Karpas-422 (cell line): ENCODE data around the gene CAPN3. TPM values are rescaled to one million over a fixed set of nuclear protein-coding genes. Genes with fewer than 3 reads are reported as not detected.
"Not testable (repeated sequence)": the region's sequence is repeated elsewhere in the genome, so short reads cannot be mapped to it uniquely, and the experiment has no call there.

Experiments
- DNase-seq: peaks from one replicate; pipeline ENCODE4 v3.0.0-alpha.2; 2015
- H2AFZ ChIP-seq: fragments of 200-600 bp; sonication (generic); 2 replicates; pipeline ENCODE4 v1.6.1; 2014; ENCODE audit warnings: antibody characterized with exemption, low read length, mixed read lengths
- H3K27ac ChIP-seq: fragments of 200-600 bp; sonication (generic); 2 replicates; pipeline ENCODE4 v1.5.1; 2014; ENCODE audit warnings: mild to moderate bottlenecking, low read length, moderate library complexity
- H3K27me3 ChIP-seq: fragments of 200-600 bp; sonication (generic); 2 replicates; pipeline ENCODE4 v1.6.1; 2014; ENCODE audit warnings: low read length, mixed read lengths
- H3K36me3 ChIP-seq: fragments of 200-600 bp; sonication (generic); 2 replicates; pipeline ENCODE4 v1.6.1; 2014; ENCODE audit warnings: low read length, mixed read lengths; ENCODE audit not compliant: insufficient read depth
- H3K4me1 ChIP-seq: fragments of 200-600 bp; sonication (generic); 2 replicates; pipeline ENCODE4 v1.6.1; 2014; ENCODE audit warnings: mild to moderate bottlenecking, low read length, mixed read lengths
- H3K4me2 ChIP-seq: fragments of 200-600 bp; sonication (generic); 2 replicates; pipeline ENCODE4 v1.6.1; 2014; ENCODE audit warnings: low read length, low read depth, mild to moderate bottlenecking; ENCODE audit not compliant: poor library complexity, severe bottlenecking
- H3K4me3 ChIP-seq: fragments of 200-600 bp; sonication (generic); 2 replicates; pipeline ENCODE4 v1.5.1; 2014; ENCODE audit warnings: mild to moderate bottlenecking, antibody characterized with exemption, low read length, mixed read lengths
- H3K79me2 ChIP-seq: fragments of 200-600 bp; sonication (generic); 2 replicates; pipeline ENCODE4 v1.6.1; 2014; ENCODE audit warnings: mild to moderate bottlenecking, low read length, mixed read lengths
- H3K9ac ChIP-seq: fragments of 200-600 bp; sonication (generic); 2 replicates; pipeline ENCODE4 v1.6.0; 2014; ENCODE audit warnings: low read length
- H3K9me2 ChIP-seq: fragments of 200-600 bp; sonication (generic), shearing (Covaris generic); replicated peaks from 2 replicates; pipeline ENCODE4 v1.6.0; 2014; ENCODE audit warnings: mild to moderate bottlenecking, low read length, moderate library complexity; ENCODE audit not compliant: insufficient read depth
- H3K9me3 ChIP-seq: fragments of 300-700, 200-600 bp; sonication (generic); 2 replicates; pipeline ENCODE4 v1.6.1; 2014; ENCODE audit warnings: low read length, mixed read lengths
- H4K20me1 ChIP-seq: fragments of 200-600 bp; sonication (generic); 2 replicates; pipeline ENCODE4 v1.6.1; 2014; ENCODE audit warnings: mild to moderate bottlenecking, antibody characterized with exemption, low read length, low read depth; ENCODE audit not compliant: insufficient read depth
- total RNA-seq: library from RNA; depleted of rRNA; stranded (reverse); fragments of >200 nt; shearing (Covaris generic); gene quantifications from 2 replicates; pipeline ENCODE4 v1.2.3, GENCODE V29; 2014; ENCODE audit warnings: low replicate concordance

The CAPN3 gene
- total RNA-seq, 1 experiment from 2014 or later = 8.8 TPM

- Histone ChIP-seq H3K27ac (no peak overlapping the region), H4K20me1 (no peaks in the 10 kb centered on the region), H3K79me2 (no peaks in the 10 kb centered on the region), H2AFZ (no peak overlapping the region), H3K4me2 (no peak overlapping the region), H3K9me3 (peaks cover 4% of the 10 kb centered on the region), H3K4me1 (no peaks in the 10 kb centered on the region), H3K4me3 (no peak overlapping the region), H3K9me2 (no peaks in the 10 kb centered on the region), H3K9ac (no peak overlapping the region), H3K27me3 (no peaks in the 10 kb centered on the region), H3K36me3 (peaks cover 6% of the 10 kb centered on the region)
- DNase-seq = no peak
Observed at GRCh38 chr15:42329992-42330391, 29.3 kb upstream of the CAPN3 start.

- Histone ChIP-seq H3K4me1 (no peaks in the 10 kb centered on the region), H3K79me2 (no peaks in the 10 kb centered on the region), H3K9me3 (peaks cover 13% of the 10 kb centered on the region), H3K4me2 (no peak overlapping the region), H3K4me3 (no peak overlapping the region), H3K36me3 (peaks cover 6% of the 10 kb centered on the region), H2AFZ (no peak overlapping the region), H3K9ac (no peak overlapping the region), H3K27ac (no peak overlapping the region), H3K27me3 (no peaks in the 10 kb centered on the region), H3K9me2 (no peaks in the 10 kb centered on the region), H4K20me1 (no peaks in the 10 kb centered on the region)
- no peak for DNase-seq
Observed at GRCh38 chr15:42331235-42331634, 28.1 kb upstream of the CAPN3 start.

DNA sequence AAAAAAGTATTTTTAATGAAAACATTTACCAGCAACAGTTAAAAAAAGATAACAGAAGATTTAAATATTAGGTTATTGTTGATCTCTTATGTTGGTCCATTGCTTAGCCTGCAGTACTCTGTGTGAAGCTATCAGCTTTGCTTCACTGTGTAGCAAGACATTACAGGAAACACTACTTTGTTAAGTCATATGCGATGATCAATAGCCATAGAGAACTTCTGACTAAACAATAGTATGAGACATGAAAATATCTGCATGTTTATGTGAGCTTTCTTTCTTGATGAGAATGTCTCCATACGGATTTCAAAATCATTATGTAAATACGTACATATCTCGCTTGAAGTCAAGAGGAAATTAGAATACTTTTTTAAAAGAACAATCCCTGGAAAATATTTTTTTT lies 27.0 kb upstream of the CAPN3 start:
- H3K36me3 ChIP-seq = peaks cover 6% of the 10 kb centered on the region
- peaks cover 15% of the 10 kb centered on the region for H3K9me3 ChIP-seq
- no peaks in the 10 kb centered on the region for H3K27me3 ChIP-seq
- H4K20me1 ChIP-seq = no peaks in the 10 kb centered on the region
- no peaks in the 10 kb centered on the region for H3K4me1 ChIP-seq
- no peak overlapping the region for H3K4me3 ChIP-seq
- DNase-seq = no peak
- no peak overlapping the region for H3K27ac ChIP-seq
- H3K9me2 ChIP-seq = no peaks in the 10 kb centered on the region
- no peak overlapping the region for H3K9ac ChIP-seq
- H2AFZ ChIP-seq = no peak overlapping the region
- no peak overlapping the region for H3K4me2 ChIP-seq
- H3K79me2 ChIP-seq = no peaks in the 10 kb centered on the region

- no peak overlapping the region for H3K9ac ChIP-seq
- H4K20me1 ChIP-seq = no peaks in the 10 kb centered on the region
- no peak overlapping the region for H3K4me2 ChIP-seq
- no peak for DNase-seq
- H3K36me3 ChIP-seq = peaks cover 6% of the 10 kb centered on the region
- H3K4me3 ChIP-seq = no peak overlapping the region
- no peaks in the 10 kb centered on the region for H3K27me3 ChIP-seq
- H3K27ac ChIP-seq = no peak overlapping the region
- no peak overlapping the region for H2AFZ ChIP-seq
- no peaks in the 10 kb centered on the region for H3K79me2 ChIP-seq
- H3K9me3 ChIP-seq = peaks cover 15% of the 10 kb centered on the region
- no peaks in the 10 kb centered on the region for H3K9me2 ChIP-seq
- H3K4me1 ChIP-seq = no peaks in the 10 kb centered on the region
Observed at GRCh38 chr15:42335074-42335473, 24.2 kb upstream of the CAPN3 start.

DNA sequence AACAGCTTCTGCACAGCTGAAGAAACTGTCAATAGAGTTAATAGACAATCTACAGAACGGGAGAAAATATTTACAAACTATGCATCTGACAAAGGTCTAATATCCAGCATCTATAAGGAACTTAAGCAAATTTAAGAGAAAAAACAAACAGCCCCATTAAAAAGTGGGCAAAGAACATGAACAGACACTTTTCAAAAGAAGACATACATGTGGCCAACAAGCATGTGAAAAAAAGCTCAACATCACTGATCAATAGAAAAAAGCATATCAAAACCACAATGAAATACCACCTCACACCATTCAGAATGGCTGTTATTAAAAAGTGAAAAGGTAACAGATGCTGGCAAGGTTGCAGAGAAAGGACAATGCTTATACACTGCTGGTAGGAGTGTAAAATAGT lies 22.7 kb upstream of the CAPN3 start:
- not testable (repeated sequence) for H4K20me1 ChIP-seq, H2AFZ ChIP-seq, H3K4me1 ChIP-seq, H3K36me3 ChIP-seq, H3K9ac ChIP-seq, H3K79me2 ChIP-seq, H3K4me3 ChIP-seq, H3K27me3 ChIP-seq, DNase-seq, H3K9me2 ChIP-seq, H3K27ac ChIP-seq, H3K4me2 ChIP-seq
- peaks cover 15% of the 10 kb centered on the region for H3K9me3 ChIP-seq

GRCh38 chr15:42337104-42337503 lies 22.2 kb upstream of the CAPN3 start:
- H3K4me2 ChIP-seq, H2AFZ ChIP-seq, H3K79me2 ChIP-seq, H3K27me3 ChIP-seq, H3K9me2 ChIP-seq, H4K20me1 ChIP-seq, H3K4me3 ChIP-seq, H3K9ac ChIP-seq, DNase-seq, H3K4me1 ChIP-seq, H3K36me3 ChIP-seq, H3K27ac ChIP-seq: not testable (repeated sequence)
- H3K9me3 ChIP-seq = peaks cover 15% of the 10 kb centered on the region

- Histone ChIP-seq H3K79me2 (no peaks in the 10 kb centered on the region), H3K4me3 (no peak overlapping the region), H3K9me3 (peaks cover 15% of the 10 kb centered on the region), H3K9me2 (no peaks in the 10 kb centered on the region), H4K20me1 (no peaks in the 10 kb centered on the region), H3K4me2 (no peak overlapping the region), H3K36me3 (peaks cover 3% of the 10 kb centered on the region), H3K9ac (no peak overlapping the region), H3K4me1 (no peaks in the 10 kb centered on the region), H2AFZ (no peak overlapping the region), H3K27ac (no peak overlapping the region), H3K27me3 (no peaks in the 10 kb centered on the region)
- DNase-seq = no peak
Observed at GRCh38 chr15:42338500-42338899, 20.8 kb upstream of the CAPN3 start.

DNA sequence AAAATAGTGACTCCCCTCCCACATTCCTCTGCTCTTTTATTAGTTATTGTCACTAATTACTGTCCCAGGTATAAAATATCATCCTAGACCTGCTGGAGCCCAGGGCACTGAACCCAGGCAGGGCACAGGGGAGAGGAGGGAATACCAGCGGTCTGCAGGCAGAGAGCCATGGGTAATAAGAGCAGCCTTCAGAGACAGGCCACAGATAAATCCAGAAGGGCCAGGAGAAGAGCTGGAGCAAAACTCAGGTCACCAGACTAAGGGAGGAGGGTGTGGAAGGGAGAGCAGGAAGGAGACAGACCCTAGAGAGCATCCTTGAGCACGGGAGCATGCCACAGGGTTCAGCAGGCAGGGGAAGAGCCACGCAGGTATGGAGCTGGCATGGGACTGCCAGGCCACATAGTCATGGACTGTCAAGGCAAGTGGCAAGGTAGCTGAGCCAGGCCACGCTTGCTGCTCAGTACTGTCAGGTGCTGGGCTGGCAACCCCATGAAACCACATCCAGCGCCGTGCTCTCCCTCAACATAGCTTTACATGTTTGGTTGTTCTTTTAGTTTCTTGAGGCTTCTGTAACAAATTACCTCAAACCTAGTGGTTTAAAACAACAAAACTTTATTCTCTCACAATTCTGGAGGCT lies 15.6 kb upstream of the CAPN3 start:
- H3K9me2 ChIP-seq = no peaks in the 10 kb centered on the region
- H2AFZ ChIP-seq = no peak overlapping the region
- no peak overlapping the region for H3K4me3 ChIP-seq
- no peak overlapping the region for H3K4me2 ChIP-seq
- H3K36me3 ChIP-seq = no peaks in the 10 kb centered on the region; the same call in 1 of the 2 replicates
- H3K9me3 ChIP-seq = no peaks in the 10 kb centered on the region
- H3K4me1 ChIP-seq = no peaks in the 10 kb centered on the region
- no peaks in the 10 kb centered on the region for H3K79me2 ChIP-seq
- DNase-seq = no peak
- no peak overlapping the region for H3K27ac ChIP-seq
- no peaks in the 10 kb centered on the region for H3K27me3 ChIP-seq
- H3K9ac ChIP-seq = no peak overlapping the region
- no peaks in the 10 kb centered on the region for H4K20me1 ChIP-seq

DNA sequence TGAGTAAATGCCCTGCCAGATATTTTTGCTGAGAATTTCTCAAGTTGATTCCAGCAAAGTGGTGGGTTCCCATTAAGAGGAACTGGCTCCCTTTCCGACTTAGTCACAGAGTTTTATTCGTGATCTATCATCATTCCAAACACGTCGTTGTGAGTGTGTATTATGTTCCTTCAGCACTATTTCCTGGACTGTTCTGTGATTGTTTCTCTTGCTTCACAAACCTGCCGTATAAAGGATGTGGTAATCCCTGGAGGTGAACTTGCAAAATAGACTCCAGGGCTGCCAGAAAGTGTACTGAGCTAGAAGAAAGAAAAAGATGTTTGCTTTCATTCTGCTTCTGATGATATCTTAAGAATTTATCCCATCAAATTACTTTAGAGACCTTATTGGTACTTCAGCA lies 14.5 kb upstream of the CAPN3 start:
- H3K4me1 ChIP-seq = no peaks in the 10 kb centered on the region
- no peak overlapping the region for H3K4me2 ChIP-seq
- H3K36me3 ChIP-seq = peaks cover 4% of the 10 kb centered on the region; the same call in 1 of the 2 replicates
- no peaks in the 10 kb centered on the region for H3K27me3 ChIP-seq
- no peaks in the 10 kb centered on the region for H3K79me2 ChIP-seq
- H3K9me3 ChIP-seq = no peaks in the 10 kb centered on the region
- no peak overlapping the region for H3K27ac ChIP-seq
- H4K20me1 ChIP-seq = no peaks in the 10 kb centered on the region
- H3K9me2 ChIP-seq = no peaks in the 10 kb centered on the region
- H2AFZ ChIP-seq = no peak overlapping the region
- H3K9ac ChIP-seq = no peak overlapping the region
- no peak for DNase-seq
- H3K4me3 ChIP-seq = no peak overlapping the region
